Smooth muscle cell (in vitro differentiated cells): ENCODE data around the gene DPYD. TPM values are rescaled to one million over a fixed set of nuclear protein-coding genes. Genes with fewer than 3 reads are reported as not detected.

Experiments used
- DNase-seq: peaks from one replicate; lab custom pipeline; 2025; ENCODE audit not compliant: unreplicated experiment; lab: John Stamatoyannopoulos, UW
- H2AFZ ChIP-seq: fragments of 200-600 bp; sonication (generic); 2 replicates; pipeline ENCODE4 v1.6.0; 2016; ENCODE audit warnings: antibody characterized with exemption, low read depth, mild to moderate bottlenecking
- H3F3A ChIP-seq: fragments of 200-600 bp; sonication (generic); 2 replicates; pipeline ENCODE4 v1.6.0; 2017; ENCODE audit warnings: antibody characterized with exemption, low read depth
- H3K27ac ChIP-seq: fragments of 200-600 bp; sonication (generic); 2 replicates; pipeline ENCODE4 v1.5.1; 2016; ENCODE audit warnings: low read depth, mild to moderate bottlenecking
- H3K27me3 ChIP-seq: fragments of 200-600 bp; sonication (generic); 2 replicates; pipeline ENCODE4 v1.6.1; 2016; ENCODE audit warnings: low read depth, mild to moderate bottlenecking
- H3K36me3 ChIP-seq: fragments of 200-600 bp; sonication (generic); 2 replicates; pipeline ENCODE4 v1.5.1; 2016; ENCODE audit warnings: low read depth
- H3K4me1 ChIP-seq: fragments of 200-600 bp; sonication (generic); 2 replicates; pipeline ENCODE4 v1.5.1; 2016; ENCODE audit warnings: low read depth
- H3K4me2 ChIP-seq: fragments of 200-600 bp; sonication (generic); 2 replicates; pipeline ENCODE4 v1.6.0; 2016; ENCODE audit warnings: mild to moderate bottlenecking
- H3K4me3 ChIP-seq: fragments of 200-600 bp; sonication (generic); 2 replicates; pipeline ENCODE4 v1.5.1; 2016; ENCODE audit warnings: mild to moderate bottlenecking
- H3K79me2 ChIP-seq: fragments of 200-600 bp; sonication (generic); 2 replicates; pipeline ENCODE4 v1.6.0; 2016; ENCODE audit warnings: low read depth, mild to moderate bottlenecking
- H3K9ac ChIP-seq: fragments of 200-600 bp; sonication (generic); 2 replicates; pipeline ENCODE4 v1.6.0; 2016; ENCODE audit warnings: low read depth
- H3K9me3 ChIP-seq: fragments of 200-600 bp; sonication (generic); replicated peaks from 2 replicates; pipeline ENCODE4 v1.5.1; 2016; ENCODE audit warnings: low read depth
- H4K20me1 ChIP-seq: fragments of 200-600 bp; sonication (generic); 2 replicates; pipeline ENCODE4 v1.6.0; 2016; ENCODE audit warnings: low read depth
- CTCF ChIP-seq: fragments of 200-600 bp; sonication (generic); IDR thresholded peaks from 2 replicates; pipeline ENCODE4 v1.5.1; 2017; ENCODE audit warnings: borderline replicate concordance, mild to moderate bottlenecking, antibody characterized with exemption; ENCODE audit not compliant: insufficient read depth, poor library complexity, severe bottlenecking
- WGBS: methylation state at CpG from one replicate; pipeline ENCODE4 v1.1.7; 2016; ENCODE audit warnings: low lambda C conversion rate; 5-methylcytosine and 5-hydroxymethylcytosine counted together
- polyA plus RNA-seq: library from polyadenylated mRNA; unstranded; fragments of >200 nt; fragmentation: Nextera tagmentation; extraction: Ambion mirVana; gene quantifications from 2 replicates; pipeline ENCODE4 v1.2.1, GENCODE V29; 2016
- total RNA-seq: library from RNA; depleted of rRNA; stranded (reverse); fragments of >200 nt; gene quantifications from 2 replicates; pipeline ENCODE4 v1.2.3, GENCODE V29; 2014

Gene DPYD
- total and polyA plus RNA-seq, 2 experiments from 2014 or later = 1.8 to 2.0 TPM

- H3K27ac ChIP-seq = no peak overlapping the region
- TF ChIP-seq CTCF = no peak
- H3K9ac ChIP-seq = no peak overlapping the region
- no peak overlapping the region for H3K4me2 ChIP-seq
- H3K4me1 ChIP-seq = no peaks in the 10 kb centered on the region
- no peak overlapping the region for H2AFZ ChIP-seq
- WGBS = 80% methylated on average over 4 of the region's 4 CpGs
- no peaks in the 10 kb centered on the region for H4K20me1 ChIP-seq
- no peak for DNase-seq
- H3K27me3 ChIP-seq = no peaks in the 10 kb centered on the region
- no peaks in the 10 kb centered on the region for H3K36me3 ChIP-seq
- H3K4me3 ChIP-seq = no peak overlapping the region
- H3F3A ChIP-seq = peaks cover 8% of the 10 kb centered on the region
- H3K9me3 ChIP-seq = no peaks in the 10 kb centered on the region
- no peaks in the 10 kb centered on the region for H3K79me2 ChIP-seq
Measured at GRCh38 chr1:97379387-97380075, 541.3 kb downstream of the DPYD start.

- H3K4me2 ChIP-seq = no peak overlapping the region
- no peaks in the 10 kb centered on the region for H3K4me1 ChIP-seq
- H4K20me1 ChIP-seq = no peaks in the 10 kb centered on the region
- no peak for DNase-seq
- no peaks in the 10 kb centered on the region for H3K36me3 ChIP-seq
- no peak overlapping the region for H3K27ac ChIP-seq
- 82% methylated on average over 3 of the region's 3 CpGs for WGBS
- peaks cover 3% of the 10 kb centered on the region for H3F3A ChIP-seq
- no peak overlapping the region for H3K9ac ChIP-seq
- H3K9me3 ChIP-seq = no peaks in the 10 kb centered on the region
- no peaks in the 10 kb centered on the region for H3K79me2 ChIP-seq
- H3K4me3 ChIP-seq = no peak overlapping the region
- TF ChIP-seq CTCF = no peak
- H2AFZ ChIP-seq = no peak overlapping the region
- no peaks in the 10 kb centered on the region for H3K27me3 ChIP-seq
Measured at GRCh38 chr1:97378596-97378995, 542.2 kb downstream of the DPYD start.

GRCh38 chr1:97377432-97378034 lies 543.3 kb downstream of the DPYD start:
- H3K79me2 ChIP-seq = no peaks in the 10 kb centered on the region
- H3F3A ChIP-seq = no peaks in the 10 kb centered on the region
- no peak for DNase-seq
- H3K9ac ChIP-seq = no peak overlapping the region
- H2AFZ ChIP-seq = no peak overlapping the region
- WGBS = 82% methylated on average over 5 of the region's 5 CpGs
- H3K27ac ChIP-seq = no peak overlapping the region
- H3K36me3 ChIP-seq = no peaks in the 10 kb centered on the region
- no peak overlapping the region for H3K4me3 ChIP-seq
- H3K9me3 ChIP-seq = no peaks in the 10 kb centered on the region
- H3K27me3 ChIP-seq = no peaks in the 10 kb centered on the region
- no peaks in the 10 kb centered on the region for H4K20me1 ChIP-seq
- H3K4me2 ChIP-seq = no peak overlapping the region
- H3K4me1 ChIP-seq = no peaks in the 10 kb centered on the region
- TF ChIP-seq CTCF = no peak

GRCh38 chr1:97373000-97373399 lies 547.8 kb downstream of the DPYD start:
- DNase-seq = no peak
- Histone ChIP-seq H3K4me2 (no peak overlapping the region), H4K20me1 (no peaks in the 10 kb centered on the region), H3K9me3 (no peaks in the 10 kb centered on the region), H3K9ac (no peak overlapping the region), H3K36me3 (no peaks in the 10 kb centered on the region), H3F3A (no peaks in the 10 kb centered on the region), H3K79me2 (no peaks in the 10 kb centered on the region), H3K27ac (no peak overlapping the region), H3K27me3 (no peaks in the 10 kb centered on the region), H3K4me1 (no peaks in the 10 kb centered on the region), H3K4me3 (no peak overlapping the region), H2AFZ (no peak overlapping the region)
- TF ChIP-seq CTCF = no peak
- 90% methylated on average over 5 of the region's 5 CpGs for WGBS
